ENCODE measurements around the gene PBX1. TPM values are rescaled to one million over a fixed set of nuclear protein-coding genes. Genes with fewer than 3 reads are reported as not detected.
"Not testable (repeated sequence)": the region's sequence is repeated elsewhere in the genome, so short reads cannot be mapped to it uniquely, and the experiment has no call there.

The PBX1 gene
- total RNA-seq, 2 experiments from 2014 or later, result not detected

- Mint-ChIP-seq H3K4me1 (ENCODE audit: low read depth) (no peaks in the 10 kb centered on the region), H3K4me3 (no peak overlapping the region), H3K36me3 (ENCODE audit: low read depth) (no peaks in the 10 kb centered on the region), H3K27ac (no peak overlapping the region), H3K9me3 (no peaks in the 10 kb centered on the region), H3K27me3 (peaks cover 3% of the 10 kb centered on the region)
- DNase-seq (peak; percentile 7), ATAC-seq (peak; percentile 42)
- intact Hi-C loops (cut with micrococcal nuclease), result no loop called here
- TF ChIP-seq CTCF (IDR thresholded peaks at IDR 0.05), result no peak
- CTCF ChIA-PET, result interaction anchor here (1.2 kb wide), 1 partner anchor 23 kb away, joined by 3 read pairs; no protein-coding TSS in a partner anchor
- POLR2A ChIA-PET, result no interaction called here
These were observed 92.5 kb downstream of the PBX1 start for GRCh38 chr1:164651351-164651951.

GRCh38 chr1:164652969-164653368, 94.0 kb downstream of the PBX1 start:
- H3K9me3 Mint-ChIP-seq; intact Hi-C loops (cut with micrococcal nuclease); H3K36me3 Mint-ChIP-seq (ENCODE audit: low read depth); DNase-seq; H3K4me3 Mint-ChIP-seq; POLR2A ChIA-PET; H3K27me3 Mint-ChIP-seq; ATAC-seq; H3K27ac Mint-ChIP-seq; H3K4me1 Mint-ChIP-seq (ENCODE audit: low read depth); CTCF ChIA-PET: not testable (repeated sequence)

- intact Hi-C loops (cut with micrococcal nuclease), result no loop called here
- Mint-ChIP-seq H3K36me3 (ENCODE audit: low read depth) (no peaks in the 10 kb centered on the region), H3K27ac (no peak overlapping the region), H3K4me1 (ENCODE audit: low read depth) (no peaks in the 10 kb centered on the region), H3K9me3 (no peaks in the 10 kb centered on the region), H3K27me3 (peaks cover 1% of the 10 kb centered on the region), H3K4me3 (no peak overlapping the region)
- DNase-seq, result no peak
- TF ChIP-seq CTCF (IDR thresholded peaks at IDR 0.05), result no peak
- ChIA-PET CTCF (no interaction called here), POLR2A (no interaction called here)
- ATAC-seq, result no peak
These were observed 94.7 kb downstream of the PBX1 start for GRCh38 chr1:164653705-164654104.

- no peak for DNase-seq
- intact Hi-C loops (cut with micrococcal nuclease), result no loop called here
- CTCF ChIA-PET, result no interaction called here
- no peaks in the 10 kb centered on the region for H3K9me3 Mint-ChIP-seq
- TF ChIP-seq CTCF (IDR thresholded peaks at IDR 0.05), result no peak
- H3K27ac Mint-ChIP-seq, result no peak overlapping the region
- peaks cover 1% of the 10 kb centered on the region for H3K27me3 Mint-ChIP-seq
- no peak overlapping the region for H3K4me3 Mint-ChIP-seq
- no peak for ATAC-seq
- H3K36me3 Mint-ChIP-seq (ENCODE audit: low read depth), result no peaks in the 10 kb centered on the region
- H3K4me1 Mint-ChIP-seq (ENCODE audit: low read depth), result no peaks in the 10 kb centered on the region
- POLR2A ChIA-PET, result no interaction called here
These were observed 95.2 kb downstream of the PBX1 start for GRCh38 chr1:164654200-164654599.

GRCh38 chr1:164658864-164659263, 99.9 kb downstream of the PBX1 start:
- Mint-ChIP-seq H3K4me3 (no peak overlapping the region), H3K4me1 (ENCODE audit: low read depth) (peaks cover 5% of the 10 kb centered on the region), H3K36me3 (ENCODE audit: low read depth) (no peaks in the 10 kb centered on the region), H3K27ac (no peak overlapping the region), H3K27me3 (no peaks in the 10 kb centered on the region), H3K9me3 (no peaks in the 10 kb centered on the region)
- intact Hi-C loops (cut with micrococcal nuclease), result no loop called here
- TF ChIP-seq CTCF (IDR thresholded peaks at IDR 0.05), result no peak
- CTCF ChIA-PET, result no interaction called here
- POLR2A ChIA-PET, result no interaction called here
- ATAC-seq (no peak), DNase-seq (no peak)

Measured in activated CD8-positive, alpha-beta T cell treated with anti-CD3 and anti-CD28 coated beads for 36 hours (primary cell).